ENCODE data around the gene SLC2A9. TPM values are rescaled to one million over a fixed set of nuclear protein-coding genes. Genes with fewer than 3 reads are reported as not detected.

The SLC2A9 gene
- polyA plus RNA-seq, 1 donor from 2014 or later = not detected

- Histone ChIP-seq H2AFZ (ENCODE audit: low read depth, low read length) (no peak overlapping the region), H3K9me2 (ENCODE audit: insufficient read depth, low read length) (no peaks in the 10 kb centered on the region), H3K79me2 (replicated peaks; ENCODE audit: insufficient read depth, low read length) (no peaks in the 10 kb centered on the region), H3K36me3 (ENCODE audit: insufficient read depth, low read length) (no peaks in the 10 kb centered on the region), H3K9ac (ENCODE audit: low read length) (no peak overlapping the region), H3K4me2 (ENCODE audit: low read length) (no peak overlapping the region), H4K20me1 (ENCODE audit: insufficient read depth) (no peaks in the 10 kb centered on the region), H3K9me3 (ENCODE audit: low read length) (no peaks in the 10 kb centered on the region), H3K27me3 (ENCODE audit: insufficient read depth, low read depth, low read length) (no peaks in the 10 kb centered on the region), H3K27ac (ENCODE audit: low read length) (no peak overlapping the region), H3K4me3 (ENCODE audit: low read length) (no peak overlapping the region), H3F3A (ENCODE audit: insufficient read depth, low read length, poor library complexity, severe bottlenecking) (no peaks in the 10 kb centered on the region)
- TF ChIP-seq EZH2 (IDR thresholded peaks at IDR 0.05; ENCODE audit: borderline replicate concordance, insufficient read depth, low read length, poor library complexity, severe bottlenecking) (no peak), EP300 (conservative IDR thresholded peaks at IDR 0.05; ENCODE audit: poor library complexity, severe bottlenecking) (no peak), POLR2AphosphoS5 (IDR thresholded peaks at IDR 0.05) (no peak), REST (IDR thresholded peaks at IDR 0.05; ENCODE audit: borderline replicate concordance) (no peak), TAF1 (IDR thresholded peaks at IDR 0.05; ENCODE audit: low read depth) (no peak), CTCF (IDR thresholded peaks at IDR 0.05; ENCODE audit: poor library complexity, severe bottlenecking) (no peak), MXI1 (conservative IDR thresholded peaks at IDR 0.05; ENCODE audit: poor library complexity, severe bottlenecking) (no peak), RAD21 (conservative IDR thresholded peaks at IDR 0.05) (no peak), SMC3 (conservative IDR thresholded peaks at IDR 0.05; ENCODE audit: poor library complexity) (no peak)
Observed at GRCh38 chr4:9953089-9953488, 68.2 kb downstream of the SLC2A9 start.

- H3K27ac ChIP-seq (ENCODE audit: low read length) = no peak overlapping the region
- H3K9ac ChIP-seq (ENCODE audit: low read length) = no peak overlapping the region
- no peaks in the 10 kb centered on the region for H3F3A ChIP-seq (ENCODE audit: insufficient read depth, low read length, poor library complexity, severe bottlenecking)
- no peak overlapping the region for H3K4me3 ChIP-seq (ENCODE audit: low read length)
- TF ChIP-seq POLR2AphosphoS5 (IDR thresholded peaks at IDR 0.05) (no peak), REST (IDR thresholded peaks at IDR 0.05; ENCODE audit: borderline replicate concordance) (no peak), EP300 (conservative IDR thresholded peaks at IDR 0.05; ENCODE audit: poor library complexity, severe bottlenecking) (no peak), EZH2 (IDR thresholded peaks at IDR 0.05; ENCODE audit: borderline replicate concordance, insufficient read depth, low read length, poor library complexity, severe bottlenecking) (no peak), TAF1 (IDR thresholded peaks at IDR 0.05; ENCODE audit: low read depth) (no peak), SMC3 (conservative IDR thresholded peaks at IDR 0.05; ENCODE audit: poor library complexity) (no peak), MXI1 (conservative IDR thresholded peaks at IDR 0.05; ENCODE audit: poor library complexity, severe bottlenecking) (no peak), RAD21 (conservative IDR thresholded peaks at IDR 0.05) (no peak), CTCF (IDR thresholded peaks at IDR 0.05; ENCODE audit: poor library complexity, severe bottlenecking) (no peak)
- H2AFZ ChIP-seq (ENCODE audit: low read depth, low read length) = no peak overlapping the region
- no peaks in the 10 kb centered on the region for H3K9me2 ChIP-seq (ENCODE audit: insufficient read depth, low read length)
- no peak overlapping the region for H3K4me2 ChIP-seq (ENCODE audit: low read length)
- H3K79me2 ChIP-seq (replicated peaks; ENCODE audit: insufficient read depth, low read length) = no peaks in the 10 kb centered on the region
- H3K9me3 ChIP-seq (ENCODE audit: low read length) = no peaks in the 10 kb centered on the region
- no peaks in the 10 kb centered on the region for H3K27me3 ChIP-seq (ENCODE audit: insufficient read depth, low read depth, low read length)
- H3K36me3 ChIP-seq (ENCODE audit: insufficient read depth, low read length) = no peaks in the 10 kb centered on the region
- H4K20me1 ChIP-seq (ENCODE audit: insufficient read depth) = no peaks in the 10 kb centered on the region
Observed at GRCh38 chr4:9952415-9952950, 68.8 kb downstream of the SLC2A9 start.
